Raji (cell line): Measurements from ENCODE around the gene RANBP10.

Source experiments
- POLR2A ChIP-seq: IDR thresholded peaks from 2 replicates; pipeline ENCODE4 v1.6.1; 2011; ENCODE audit warnings: low read depth, low read length, control low read depth; ENCODE audit not compliant: insufficient read depth

RANBP10 gene

GRCh38 chr16:67675579-67675935 lies 130.8 kb downstream of the RANBP10 start:
- no peak for TF ChIP-seq POLR2A

GRCh38 chr16:67674851-67675578 lies 131.3 kb downstream of the RANBP10 start:
- no peak for TF ChIP-seq POLR2A

- no peak for TF ChIP-seq POLR2A
Observed at GRCh38 chr16:67673712-67674580, 132.4 kb downstream of the RANBP10 start.
